DMS153 (cell line): ENCODE data around the gene LCNL1.
A peak's percentile ranks its signal among the peaks of the same experiment; 100 is the strongest.

Experiments
- DNase-seq: peaks from one replicate; lab custom pipeline; 2025; lab: John Stamatoyannopoulos, UW

Gene LCNL1

DNA sequence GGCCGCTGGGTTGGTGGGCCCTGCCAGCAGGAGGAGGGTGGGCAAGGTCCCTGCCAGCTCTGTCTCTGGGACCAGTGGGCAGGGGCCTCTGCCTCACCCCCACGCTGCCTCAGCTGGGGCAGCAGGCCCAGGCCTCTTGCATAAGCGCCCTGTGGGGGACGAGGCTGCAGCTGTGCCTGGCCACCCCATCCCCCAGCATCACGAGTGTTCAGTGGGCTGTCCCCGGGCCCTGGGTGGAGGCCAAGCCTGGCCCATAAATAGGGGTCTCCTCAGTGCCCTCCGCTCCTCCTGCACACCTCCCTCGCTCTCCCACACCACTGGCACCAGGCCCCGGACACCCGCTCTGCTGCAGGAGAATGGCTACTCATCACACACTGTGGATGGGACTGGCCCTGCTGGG is 5.6 kb upstream of the LCNL1 start, which contains the start of gene PTGDS:
Gene PTGDS (plus strand): TSS at position 282 of the 400 bp plus-strand sequence. CDS start 75 bp downstream, at position 357.
- DNase-seq = no peak

DNA sequence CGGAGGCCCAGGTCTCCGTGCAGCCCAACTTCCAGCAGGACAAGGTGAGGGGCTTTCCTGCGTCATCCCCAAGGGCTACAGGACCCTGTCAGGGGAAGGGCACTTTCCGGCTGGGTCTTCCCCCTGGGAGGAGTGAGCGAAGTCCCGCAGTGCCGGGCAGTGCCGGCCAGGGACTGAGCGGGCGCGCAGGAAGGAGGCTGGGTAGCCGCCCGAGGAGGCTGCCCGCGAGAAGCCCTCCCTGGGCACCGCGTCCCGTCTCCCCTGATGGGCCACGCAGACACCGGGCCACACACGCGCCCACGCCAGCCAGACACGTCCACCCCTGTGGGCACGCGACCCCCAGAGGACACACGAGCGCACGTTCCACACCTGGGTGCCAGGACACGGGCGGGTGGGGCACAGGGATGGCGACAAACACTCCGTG is 5.1 kb upstream of the LCNL1 start:
- no peak for DNase-seq

DNA sequence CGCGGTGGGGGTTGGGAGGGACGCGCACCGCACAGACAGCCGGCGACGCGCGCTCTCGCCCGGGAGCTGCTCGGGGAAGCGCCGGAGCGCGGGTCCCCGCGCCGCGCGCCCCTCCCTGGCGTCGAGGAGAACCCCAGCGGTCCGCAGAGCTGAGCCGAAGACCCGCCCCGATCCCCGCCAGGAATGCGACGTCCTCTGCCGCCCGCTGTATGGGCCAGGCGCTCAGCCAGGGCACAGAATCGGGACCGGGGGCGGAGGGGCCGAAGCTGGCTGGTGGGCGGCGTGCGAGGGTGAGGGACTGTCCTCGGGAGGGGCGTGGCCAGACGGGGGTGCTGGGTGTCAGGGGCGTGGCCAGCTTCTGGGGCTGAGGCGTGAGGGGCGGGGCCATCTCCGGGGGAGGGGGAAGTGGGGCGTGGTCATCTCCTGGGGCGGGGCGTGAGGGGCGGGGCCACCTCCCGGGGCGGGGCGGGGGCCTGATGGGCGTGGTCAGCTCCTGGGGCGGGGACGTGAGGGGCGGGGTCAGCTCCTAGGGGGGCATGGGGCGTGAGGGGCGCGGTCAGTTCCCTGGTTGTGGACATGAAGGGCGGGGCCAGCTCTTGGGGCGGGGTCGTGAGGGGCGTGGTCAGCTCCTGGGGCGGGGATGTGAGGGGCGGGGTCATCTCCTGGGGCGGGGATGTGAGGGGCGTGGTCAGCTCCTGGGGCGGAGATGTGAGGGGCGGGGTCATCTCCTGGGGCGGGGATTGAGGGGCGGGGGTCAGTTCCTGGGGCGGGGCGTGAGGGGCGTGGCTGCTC is 4.5 kb upstream of the LCNL1 start:
- DNase-seq = peak; percentile 32

DNA sequence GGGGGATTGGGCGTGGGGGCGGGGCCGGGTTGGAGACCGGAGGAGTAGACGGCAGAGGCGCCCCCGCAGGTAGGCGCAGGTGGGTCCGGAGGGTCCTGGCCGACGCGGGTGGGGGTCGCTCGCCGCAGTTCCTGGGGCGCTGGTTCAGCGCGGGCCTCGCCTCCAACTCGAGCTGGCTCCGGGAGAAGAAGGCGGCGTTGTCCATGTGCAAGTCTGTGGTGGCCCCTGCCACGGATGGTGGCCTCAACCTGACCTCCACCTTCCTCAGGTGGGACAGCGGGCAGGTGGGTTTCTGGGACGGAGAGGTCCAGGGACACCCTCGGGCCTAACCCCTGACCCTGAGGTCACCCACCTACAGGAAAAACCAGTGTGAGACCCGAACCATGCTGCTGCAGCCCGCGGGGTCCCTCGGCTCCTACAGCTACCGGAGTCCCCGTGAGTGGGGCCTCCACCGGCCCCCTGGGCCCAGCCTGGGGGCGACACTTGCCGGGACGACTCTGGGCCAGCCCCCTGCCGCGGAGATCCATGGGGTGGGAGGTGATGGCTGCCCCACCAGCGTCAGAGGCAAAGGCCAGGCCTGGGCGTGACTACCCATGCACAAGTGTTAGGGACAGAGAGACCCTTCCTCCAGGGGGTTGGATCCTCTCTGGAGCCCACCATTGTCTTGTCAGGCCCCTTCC is 3.8 kb upstream of the LCNL1 start:
- DNase-seq = no peak

DNA sequence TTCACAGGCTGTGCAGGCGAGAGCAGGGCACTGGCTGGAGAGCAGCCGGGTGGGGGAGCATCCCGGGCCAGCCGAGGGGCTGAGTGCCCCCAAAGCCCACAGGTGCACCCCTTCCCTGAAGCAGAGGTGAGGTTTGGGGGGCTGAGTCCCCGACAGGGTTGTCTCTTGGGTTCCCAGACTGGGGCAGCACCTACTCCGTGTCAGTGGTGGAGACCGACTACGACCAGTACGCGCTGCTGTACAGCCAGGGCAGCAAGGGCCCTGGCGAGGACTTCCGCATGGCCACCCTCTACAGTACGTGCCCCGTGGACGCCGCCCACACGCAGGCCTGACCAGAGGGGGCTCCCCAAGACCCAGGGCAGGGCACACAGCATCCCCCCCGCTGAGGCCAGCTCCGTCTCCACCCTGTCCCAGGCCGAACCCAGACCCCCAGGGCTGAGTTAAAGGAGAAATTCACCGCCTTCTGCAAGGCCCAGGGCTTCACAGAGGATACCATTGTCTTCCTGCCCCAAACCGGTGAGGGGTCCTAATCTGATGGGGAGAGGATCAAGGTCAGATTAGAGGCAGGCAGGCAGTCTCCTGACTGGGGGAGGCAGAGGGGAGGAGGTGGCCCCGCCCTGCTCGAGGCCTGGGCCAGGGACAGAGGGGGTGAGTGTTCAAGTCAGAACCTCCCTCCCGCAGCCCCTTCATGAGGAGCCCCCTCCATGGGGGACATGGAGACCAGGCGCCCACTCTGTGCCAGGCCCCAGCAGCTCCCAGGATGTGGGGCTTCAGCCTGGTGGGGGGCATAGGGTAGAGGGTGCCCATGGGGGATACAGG is 2.8 kb upstream of the LCNL1 start:
- no peak for DNase-seq

DNA sequence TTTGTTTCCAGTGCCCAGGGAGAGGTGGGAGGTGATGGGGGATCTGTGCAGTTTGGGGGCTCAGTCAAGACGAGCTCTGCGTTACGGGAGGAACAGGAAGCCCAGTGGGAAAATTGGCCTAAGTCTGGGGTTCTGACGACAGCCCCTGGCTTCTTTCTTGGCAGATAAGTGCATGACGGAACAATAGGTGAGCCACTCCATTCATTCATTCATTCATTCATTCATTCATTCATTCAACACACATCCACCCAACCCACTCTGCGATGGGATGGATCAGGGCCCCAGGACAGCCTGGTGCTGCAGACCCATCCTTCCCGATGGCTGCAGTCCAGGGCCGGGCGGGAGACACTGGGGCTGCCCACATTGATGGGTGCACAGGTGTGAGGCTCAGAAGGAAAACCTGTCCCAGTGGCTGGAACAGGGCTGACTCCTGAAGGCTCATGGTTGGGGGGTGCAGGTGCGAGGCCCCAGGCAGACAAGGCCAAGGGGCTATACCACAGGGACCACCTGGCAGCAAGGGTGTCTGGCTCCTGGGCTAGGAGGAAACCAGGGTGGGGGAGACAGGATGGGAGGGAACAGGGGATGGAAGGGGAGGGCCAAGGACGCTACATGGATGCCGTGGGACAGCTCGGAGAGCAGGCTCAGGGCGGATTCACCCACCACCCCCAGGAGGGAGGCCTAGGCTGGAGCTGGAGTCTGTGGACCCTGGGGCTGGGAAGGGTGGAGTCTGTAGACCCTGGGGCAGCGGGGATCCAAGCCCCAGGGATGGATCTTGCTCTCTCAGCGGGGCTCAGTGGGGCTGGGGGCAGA is 1.9 kb upstream of the LCNL1 start:
- no peak for DNase-seq

DNA sequence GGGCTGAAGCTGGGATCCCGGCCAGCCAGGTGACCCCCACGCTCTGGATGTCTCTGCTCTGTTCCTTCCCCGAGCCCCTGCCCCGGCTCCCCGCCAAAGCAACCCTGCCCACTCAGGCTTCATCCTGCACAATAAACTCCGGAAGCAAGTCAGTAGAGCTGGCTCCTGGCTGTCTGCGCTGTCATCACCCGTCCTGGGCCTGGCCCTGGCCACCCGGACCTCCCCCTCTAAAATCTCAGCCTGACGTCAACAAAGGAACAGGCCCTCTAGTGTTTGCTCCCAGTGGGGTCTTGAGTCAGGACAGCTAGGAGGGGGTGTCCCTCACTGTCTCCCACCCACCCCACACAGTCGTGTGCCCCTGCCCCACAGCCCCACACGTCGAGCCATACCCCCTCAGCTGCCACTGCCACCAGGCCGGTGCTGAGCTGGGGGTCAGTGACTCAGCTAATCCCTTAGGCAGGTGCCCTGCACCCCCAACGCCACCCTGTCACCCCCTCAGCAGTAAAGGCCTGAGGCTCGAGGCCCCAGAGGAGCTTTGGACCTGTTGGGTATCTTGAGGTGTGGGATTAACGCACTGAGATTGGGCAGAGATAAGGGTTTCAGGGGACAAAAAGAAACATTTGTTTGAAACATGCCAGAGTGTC is 1.1 kb upstream of the LCNL1 start:
- no peak for DNase-seq

DNA sequence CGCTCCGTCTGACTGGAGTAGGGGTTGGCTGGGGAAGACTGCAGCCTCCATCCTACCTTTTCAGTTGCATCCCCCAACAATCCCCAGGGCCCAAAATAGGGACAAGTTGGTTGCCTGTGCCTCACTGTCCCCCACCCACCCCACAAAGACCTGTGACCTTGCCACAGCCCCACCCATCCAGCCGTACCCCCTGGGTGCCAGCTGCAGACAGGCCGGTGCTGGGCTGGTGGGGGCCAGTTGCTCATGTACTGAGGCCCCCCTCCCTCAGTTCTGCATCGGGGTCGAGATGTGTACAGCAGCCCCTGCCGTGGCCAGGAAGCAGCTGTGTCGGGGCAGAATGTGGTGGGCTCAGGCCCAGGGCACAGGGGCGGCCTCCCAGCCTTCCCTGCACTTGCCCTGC is 374 bp downstream of the LCNL1 start:
- no peak for DNase-seq

DNA sequence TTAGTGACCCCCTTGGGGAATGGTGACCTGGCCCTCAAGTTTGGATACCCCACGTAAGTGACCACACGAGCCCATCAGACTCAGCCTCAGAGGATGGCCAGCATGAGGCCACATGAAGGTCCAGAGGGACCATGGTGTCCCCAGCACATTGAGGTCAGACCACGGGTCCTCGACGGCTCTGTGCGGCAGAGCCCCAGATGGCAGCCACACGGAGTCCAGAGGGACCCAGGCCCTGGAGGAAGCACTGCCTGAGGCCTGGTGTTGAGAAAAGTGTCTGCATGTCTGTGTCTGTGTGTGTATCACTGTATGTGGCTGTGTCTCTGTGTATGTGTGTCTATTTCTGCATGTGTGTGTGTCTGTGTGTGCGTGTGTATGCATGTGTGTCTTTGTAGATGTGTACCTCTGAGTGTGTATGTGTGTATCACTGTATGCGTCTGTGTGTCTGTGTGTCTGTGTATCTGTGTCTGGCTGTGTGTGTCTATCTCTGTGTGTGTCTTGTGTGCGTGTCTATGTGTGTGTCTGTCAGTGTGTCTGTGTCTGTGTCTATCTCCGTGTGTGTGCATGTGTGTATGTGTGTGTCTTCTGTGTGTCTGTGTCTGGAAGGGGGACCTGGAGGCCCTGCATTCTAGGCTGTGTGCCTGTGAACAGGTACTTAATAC is 992 bp downstream of the LCNL1 start:
- DNase-seq = no peak

DNA sequence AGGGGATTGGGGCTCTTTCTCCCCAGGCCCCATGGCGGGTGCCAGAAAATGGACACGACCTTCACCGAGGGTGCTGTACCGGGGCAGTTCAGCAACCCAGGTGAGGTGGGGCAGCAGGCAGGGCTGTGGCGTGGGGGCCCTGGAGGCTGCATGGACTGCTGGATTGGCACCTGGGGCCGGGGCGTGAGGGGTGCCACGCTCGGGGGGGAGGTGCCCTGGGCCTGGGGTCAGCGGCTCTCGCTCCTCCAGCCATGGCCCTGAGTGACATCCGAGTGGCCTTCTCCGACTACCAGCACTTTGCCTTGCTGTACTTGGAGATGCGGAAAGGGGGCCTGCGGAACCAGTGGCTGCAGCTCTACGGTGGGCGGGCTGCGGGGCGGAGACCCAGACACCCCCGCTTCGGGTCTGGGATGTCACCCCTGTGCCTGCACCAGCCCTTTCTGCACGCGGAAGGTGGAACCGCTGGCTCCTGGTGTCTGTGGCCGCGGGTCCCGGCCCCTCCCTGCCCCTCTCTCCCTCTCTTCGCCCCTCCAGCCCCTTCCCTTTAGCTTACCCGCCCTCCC is 1.8 kb downstream of the LCNL1 start:
- DNase-seq = no peak

DNA sequence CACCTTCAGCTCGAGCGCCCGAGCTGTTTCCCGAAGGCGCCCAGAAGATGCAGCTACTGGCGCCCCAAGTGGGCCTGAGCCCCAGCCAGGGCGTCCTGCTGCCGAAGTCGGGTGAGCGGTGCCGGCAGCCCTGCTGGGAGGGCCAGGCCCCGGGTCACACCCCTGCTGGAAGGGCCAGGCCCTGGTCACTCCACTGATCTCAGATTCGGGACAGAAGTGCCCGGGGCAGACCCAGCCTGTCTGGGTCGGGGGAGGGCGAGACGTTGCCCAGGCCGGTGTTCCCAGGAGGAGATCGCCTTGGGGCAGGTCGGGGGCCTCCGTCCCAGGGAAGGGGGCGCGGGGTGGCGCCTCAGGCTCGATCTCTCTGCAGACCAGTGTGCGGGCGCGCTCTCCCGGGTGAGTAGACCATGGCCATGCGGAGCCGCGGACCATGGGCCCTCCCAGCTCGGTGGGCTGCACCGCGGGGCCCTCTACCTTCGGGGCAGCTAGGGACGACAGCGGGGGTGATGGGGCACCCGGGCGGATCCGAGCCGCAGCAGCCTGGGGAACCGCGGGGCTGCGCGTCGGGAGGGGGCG is 2.3 kb downstream of the LCNL1 start:
- no peak for DNase-seq

DNA sequence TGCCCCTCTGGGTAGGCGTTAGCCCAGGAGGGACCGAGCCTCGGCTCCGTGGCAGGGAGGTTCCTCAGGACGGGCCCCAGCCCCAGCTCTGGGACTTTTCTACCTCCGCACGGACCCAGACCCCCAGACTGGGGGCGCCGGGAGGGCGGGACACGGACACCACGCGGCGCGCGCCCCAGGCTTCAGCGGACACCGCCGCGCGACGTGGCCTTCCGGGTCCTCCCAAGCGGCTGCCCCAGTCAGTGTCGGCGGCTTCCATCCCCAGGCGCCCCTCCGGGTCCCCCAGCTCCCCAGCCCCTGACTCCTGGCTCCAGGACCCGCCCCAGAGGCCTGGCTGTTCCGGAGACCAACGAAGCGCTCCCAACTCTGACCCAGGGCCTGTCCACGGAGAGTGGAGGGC is 3.1 kb downstream of the LCNL1 start:
- no peak for DNase-seq

DNA sequence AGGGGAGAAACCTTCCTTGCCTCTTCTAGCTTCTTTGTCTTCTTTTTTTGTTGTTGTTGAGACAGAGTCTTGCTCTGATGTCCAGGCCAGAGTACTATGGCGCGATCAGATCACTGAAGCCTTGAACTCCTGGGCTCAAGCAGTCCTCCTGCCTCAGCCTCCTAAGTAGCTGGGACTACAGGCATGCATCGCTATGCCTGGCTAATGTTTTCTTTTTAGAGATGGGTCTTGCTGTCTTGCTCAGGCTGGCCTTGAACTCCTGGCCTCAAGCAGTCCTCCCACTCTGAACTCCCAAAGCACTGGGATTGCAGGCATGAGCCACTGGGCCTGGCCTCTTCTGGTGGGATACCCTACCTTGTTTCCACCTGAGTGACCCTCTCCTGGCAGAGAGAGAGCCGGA is 6.1 kb downstream of the LCNL1 start:
- no peak for DNase-seq

DNA sequence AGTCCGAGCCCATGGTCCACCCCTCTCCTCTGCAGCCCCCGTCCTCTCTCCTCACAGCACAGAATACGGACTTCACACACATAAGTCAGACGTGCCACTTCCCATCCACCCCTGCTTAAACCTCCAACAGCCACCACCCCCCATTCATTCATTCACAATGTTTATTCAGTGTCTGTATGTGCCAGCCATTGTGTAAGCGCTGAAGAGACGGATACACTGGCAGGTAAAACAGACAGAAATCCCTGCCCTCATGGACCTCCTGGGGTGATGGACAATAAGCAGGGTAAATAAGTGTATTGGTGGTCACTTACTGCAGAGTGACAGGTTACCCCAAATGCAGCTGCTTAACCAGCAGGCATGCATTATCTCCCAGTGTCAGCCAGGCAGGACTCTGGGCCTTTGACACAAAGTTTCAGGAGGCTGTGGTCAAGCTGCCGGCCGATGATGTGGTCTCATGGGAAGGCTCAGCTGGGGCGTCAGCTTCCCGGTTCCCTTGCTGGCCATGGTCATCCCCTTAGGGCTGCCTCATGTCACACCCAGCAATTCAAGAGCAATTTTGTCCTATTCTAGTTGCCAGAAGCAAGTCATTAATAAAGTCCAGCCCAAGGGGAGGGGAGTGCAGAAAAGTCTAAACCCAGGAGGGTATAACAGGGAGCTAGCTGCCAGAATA is 7.6 kb downstream of the LCNL1 start:
- DNase-seq = peak; percentile 83

DNA sequence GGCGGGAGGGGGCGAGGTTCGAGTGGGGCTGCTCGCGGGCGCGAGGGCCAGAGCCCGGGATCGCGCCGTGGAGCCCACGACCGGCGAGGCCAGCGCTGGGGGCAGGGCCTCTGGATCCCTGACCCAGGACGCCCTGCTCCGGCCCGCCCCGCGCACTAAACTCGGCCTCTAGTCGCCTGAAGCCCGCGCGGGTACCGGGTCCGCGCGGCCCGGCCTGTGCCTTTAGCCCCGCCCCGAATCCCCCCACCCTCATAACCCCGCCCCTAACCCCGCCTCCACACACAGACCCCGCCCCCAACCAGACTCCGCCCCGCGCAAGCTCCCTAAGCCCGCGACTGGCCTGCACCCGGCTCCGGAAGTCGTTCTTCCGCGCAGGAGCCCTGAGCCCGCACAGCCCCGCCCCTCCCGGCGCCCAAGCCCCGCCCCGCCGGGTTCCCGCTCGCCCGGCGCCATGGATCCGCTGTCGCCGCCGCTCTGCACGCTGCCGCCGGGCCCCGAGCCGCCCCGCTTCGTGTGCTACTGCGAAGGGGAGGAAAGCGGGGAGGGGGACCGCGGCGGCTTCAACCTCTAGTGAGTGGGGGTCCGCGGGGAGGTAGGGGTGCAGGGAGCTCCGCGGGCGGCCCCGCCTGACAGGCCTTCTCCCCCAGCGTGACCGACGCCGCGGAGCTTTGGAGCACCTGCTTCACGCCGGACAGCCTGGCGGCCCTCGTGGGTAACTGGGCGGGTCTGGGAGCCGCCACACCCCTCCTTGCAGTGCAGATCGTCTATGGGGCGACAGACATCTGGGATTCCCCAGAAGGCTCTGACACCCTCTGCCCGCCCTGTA is 9.4 kb downstream of the LCNL1 start, which contains the start of gene PAXX:
Gene PAXX (plus strand): TSS at position 430 of the 826 bp plus-strand sequence. CDS start 22 bp downstream, at position 452.
- DNase-seq = peak; percentile 76

DNA sequence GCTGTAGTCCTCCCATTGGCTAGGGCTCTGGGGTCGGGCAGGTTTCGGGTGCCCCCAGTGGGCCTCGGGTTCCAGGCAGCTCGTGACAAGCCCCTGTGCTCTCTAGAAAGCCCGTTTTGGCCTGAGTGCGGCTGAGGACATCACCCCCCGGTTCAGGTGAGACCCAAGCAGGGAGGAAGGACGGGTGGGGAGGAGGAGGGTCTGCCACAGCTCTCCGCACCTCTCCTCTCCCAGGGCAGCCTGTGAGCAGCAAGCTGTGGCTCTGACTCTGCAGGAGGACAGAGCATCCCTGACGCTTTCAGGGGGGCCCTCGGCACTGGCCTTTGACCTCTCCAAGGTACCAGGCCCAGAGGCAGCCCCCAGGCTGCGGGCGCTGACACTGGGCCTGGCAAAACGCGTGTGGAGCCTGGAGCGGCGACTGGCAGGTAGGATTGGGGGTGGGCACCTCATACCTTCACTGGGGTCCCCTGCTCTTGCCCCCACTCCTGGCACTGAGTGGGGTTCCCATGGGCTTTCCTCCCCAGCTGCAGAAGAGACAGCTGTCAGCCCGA is 10.1 kb downstream of the LCNL1 start:
- DNase-seq = no peak

DNA sequence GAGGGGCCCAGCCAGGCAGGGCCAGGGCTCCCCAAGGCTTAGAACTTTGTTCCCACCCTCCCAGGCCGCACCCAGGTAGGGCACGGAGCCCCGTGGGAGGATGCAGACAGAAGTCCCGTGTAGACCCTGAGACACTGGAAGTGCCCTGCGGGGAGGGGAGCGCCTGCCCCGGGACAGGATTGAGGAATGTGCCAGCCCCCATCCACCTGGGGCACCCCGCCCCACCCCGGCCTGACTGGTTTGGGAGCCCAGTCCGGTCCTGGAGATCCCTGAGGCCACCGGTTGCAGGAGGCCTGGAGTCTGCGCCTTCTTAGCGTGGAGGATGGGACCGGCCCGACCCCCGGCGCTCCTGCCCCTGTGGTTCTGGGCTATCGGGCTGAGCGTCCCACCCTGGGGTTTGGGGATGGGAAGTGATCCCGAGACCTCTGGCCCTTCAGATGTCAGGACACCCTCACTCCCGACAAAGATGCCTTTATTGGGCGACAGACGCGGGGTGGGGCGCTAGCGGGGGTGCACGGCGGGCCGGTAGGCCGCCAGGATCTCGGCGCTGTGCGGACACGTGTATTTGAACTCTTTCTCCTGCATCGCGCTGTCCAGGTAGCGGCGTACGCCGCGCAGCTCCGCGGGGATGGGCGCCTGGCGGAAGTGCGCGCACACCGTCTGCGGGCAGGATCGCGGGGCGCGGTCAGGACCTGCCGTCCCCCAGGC is 11.5 kb downstream of the LCNL1 start:
- DNase-seq = no peak

DNA sequence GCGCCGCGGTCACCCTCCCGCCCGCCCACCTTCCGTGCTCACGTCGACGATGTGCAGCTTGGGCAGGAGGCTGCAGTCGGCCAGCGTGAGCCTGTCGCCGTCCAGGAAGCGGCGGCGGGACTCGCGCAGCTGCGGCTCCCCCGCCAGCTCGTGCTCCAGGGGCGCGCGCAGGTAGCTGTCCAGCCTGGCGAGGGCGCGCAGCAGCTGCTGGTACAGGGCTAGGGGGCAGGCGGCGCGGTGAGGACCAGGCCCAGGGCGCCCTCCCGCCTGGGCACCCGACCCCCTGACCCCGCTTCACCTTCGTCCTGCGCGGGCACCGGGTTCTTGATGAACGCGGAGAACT is 12.1 kb downstream of the LCNL1 start:
- DNase-seq = no peak
